ENCODE measurements around the gene PRKG1. TPM values are rescaled to one million over a fixed set of nuclear protein-coding genes. Genes with fewer than 3 reads are reported as not detected.
"Not testable (repeated sequence)": the region's sequence is repeated elsewhere in the genome, so short reads cannot be mapped to it uniquely, and the experiment has no call there.

The PRKG1 gene
- total RNA-seq, 1 experiment from 2014 or later = 0.21 TPM

- H3K27me3 Mint-ChIP-seq (ENCODE audit: unreplicated experiment) = no peaks in the 10 kb centered on the region
- TF ChIP-seq CTCF (IDR thresholded peaks at IDR 0.05; ENCODE audit: unreplicated experiment) = no peak
- intact Hi-C loops (cut with micrococcal nuclease; ENCODE audit: unreplicated experiment) = no loop called here
- H3K4me3 Mint-ChIP-seq (ENCODE audit: low read depth, unreplicated experiment) = no peak overlapping the region
- no peaks in the 10 kb centered on the region for H3K9me3 Mint-ChIP-seq (ENCODE audit: low read depth, unreplicated experiment)
- H3K4me1 Mint-ChIP-seq (ENCODE audit: low read depth, unreplicated experiment) = no peaks in the 10 kb centered on the region
- CTCF ChIA-PET = no interaction called here
- DNase-seq = no peak
- no peak overlapping the region for H3K27ac Mint-ChIP-seq (ENCODE audit: unreplicated experiment)
- no peaks in the 10 kb centered on the region for H3K36me3 Mint-ChIP-seq (ENCODE audit: insufficient read depth, unreplicated experiment)
- no TSS peak for BruUV-seq (replicated peaks)
These were observed 372.8 kb downstream of the PRKG1 start for GRCh38 chr10:51447119-51447518.

- H3K4me3 Mint-ChIP-seq (ENCODE audit: low read depth, unreplicated experiment); H3K27me3 Mint-ChIP-seq (ENCODE audit: unreplicated experiment); H3K36me3 Mint-ChIP-seq (ENCODE audit: insufficient read depth, unreplicated experiment); H3K27ac Mint-ChIP-seq (ENCODE audit: unreplicated experiment); H3K9me3 Mint-ChIP-seq (ENCODE audit: low read depth, unreplicated experiment); CTCF ChIA-PET; DNase-seq; BruUV-seq (replicated peaks); intact Hi-C loops (cut with micrococcal nuclease; ENCODE audit: unreplicated experiment); H3K4me1 Mint-ChIP-seq (ENCODE audit: low read depth, unreplicated experiment): not testable (repeated sequence)
These were observed 381.5 kb downstream of the PRKG1 start for GRCh38 chr10:51455762-51456161.

GRCh38 chr10:51459476-51459875 is 385.2 kb downstream of the PRKG1 start:
- H3K27ac Mint-ChIP-seq (ENCODE audit: unreplicated experiment) = no peak overlapping the region
- DNase-seq = no peak
- no peak overlapping the region for H3K4me3 Mint-ChIP-seq (ENCODE audit: low read depth, unreplicated experiment)
- H3K27me3 Mint-ChIP-seq (ENCODE audit: unreplicated experiment) = no peaks in the 10 kb centered on the region
- no TSS peak for BruUV-seq (replicated peaks)
- no peaks in the 10 kb centered on the region for H3K4me1 Mint-ChIP-seq (ENCODE audit: low read depth, unreplicated experiment)
- TF ChIP-seq CTCF (IDR thresholded peaks at IDR 0.05; ENCODE audit: unreplicated experiment) = no peak
- CTCF ChIA-PET = no interaction called here
- intact Hi-C loops (cut with micrococcal nuclease; ENCODE audit: unreplicated experiment) = no loop called here
- H3K9me3 Mint-ChIP-seq (ENCODE audit: low read depth, unreplicated experiment) = peaks cover 6% of the 10 kb centered on the region
- no peaks in the 10 kb centered on the region for H3K36me3 Mint-ChIP-seq (ENCODE audit: insufficient read depth, unreplicated experiment)

GRCh38 chr10:51462076-51462779 is 387.9 kb downstream of the PRKG1 start:
- Mint-ChIP-seq H3K9me3 (ENCODE audit: low read depth, unreplicated experiment) (no peaks in the 10 kb centered on the region), H3K27ac (ENCODE audit: unreplicated experiment) (no peak overlapping the region), H3K36me3 (ENCODE audit: insufficient read depth, unreplicated experiment) (no peaks in the 10 kb centered on the region), H3K4me3 (ENCODE audit: low read depth, unreplicated experiment) (no peak overlapping the region), H3K4me1 (ENCODE audit: low read depth, unreplicated experiment) (no peaks in the 10 kb centered on the region), H3K27me3 (ENCODE audit: unreplicated experiment) (no peaks in the 10 kb centered on the region)
- DNase-seq = no peak
- CTCF ChIA-PET = no interaction called here
- no peak for TF ChIP-seq CTCF (IDR thresholded peaks at IDR 0.05; ENCODE audit: unreplicated experiment)
- intact Hi-C loops (cut with micrococcal nuclease; ENCODE audit: unreplicated experiment) = no loop called here
- BruUV-seq (replicated peaks) = no TSS peak

- Mint-ChIP-seq H3K9me3 (ENCODE audit: low read depth, unreplicated experiment) (no peaks in the 10 kb centered on the region), H3K36me3 (ENCODE audit: insufficient read depth, unreplicated experiment) (no peaks in the 10 kb centered on the region), H3K4me3 (ENCODE audit: low read depth, unreplicated experiment) (no peak overlapping the region), H3K27ac (ENCODE audit: unreplicated experiment) (no peak overlapping the region), H3K27me3 (ENCODE audit: unreplicated experiment) (no peaks in the 10 kb centered on the region), H3K4me1 (ENCODE audit: low read depth, unreplicated experiment) (no peaks in the 10 kb centered on the region)
- TF ChIP-seq CTCF (IDR thresholded peaks at IDR 0.05; ENCODE audit: unreplicated experiment) = no peak
- CTCF ChIA-PET = no interaction called here
- no peak for DNase-seq
- BruUV-seq (replicated peaks) = no TSS peak
- intact Hi-C loops (cut with micrococcal nuclease; ENCODE audit: unreplicated experiment) = no loop called here
These were observed 394.1 kb downstream of the PRKG1 start for GRCh38 chr10:51468424-51468823.
